ENCODE measurements around the gene SPINT1.

GRCh38 chr15:40870716-40871115, 26.9 kb downstream of the SPINT1 start:
- no peak for TF ChIP-seq CTCF (IDR thresholded peaks at IDR 0.05; ENCODE audit: low read depth, low read length)
- TF ChIP-seq EZH2phosphoT487 (IDR thresholded peaks at IDR 0.05; ENCODE audit: low read depth), result no peak
